HFFc6 (cell line): ENCODE results near the gene ECEL1. TPM values are rescaled to one million over a fixed set of nuclear protein-coding genes. Genes with fewer than 3 reads are reported as not detected.
A peak's percentile ranks its signal among the peaks of the same experiment; 100 is the strongest.

Experiments
- DNase-seq: peaks from one replicate; pipeline ENCODE4 v3.0.0-alpha.2; 2018
- H3K27ac Mint-ChIP-seq: 2 replicates; pipeline ENCODE4 v1.8.0; 2020; ENCODE audit warnings: mild to moderate bottlenecking, mixed read lengths
- H3K27me3 Mint-ChIP-seq: 2 replicates; pipeline ENCODE4 v1.8.0; 2021; ENCODE audit warnings: mild to moderate bottlenecking, moderate library complexity, mixed read lengths; ENCODE audit not compliant: insufficient read depth
- H3K36me3 Mint-ChIP-seq: 2 replicates; pipeline ENCODE4 v1.8.0; 2021; ENCODE audit warnings: low read depth, mixed read lengths
- H3K4me1 Mint-ChIP-seq: 2 replicates; pipeline ENCODE4 v1.8.0; 2020; ENCODE audit warnings: low read depth, mixed read lengths
- H3K4me3 Mint-ChIP-seq: 2 replicates; pipeline ENCODE4 v1.8.0; 2020; ENCODE audit warnings: mild to moderate bottlenecking, moderate library complexity, mixed read lengths
- H3K9me3 Mint-ChIP-seq: 2 replicates; pipeline ENCODE4 v1.8.0; 2020; ENCODE audit warnings: mild to moderate bottlenecking, mixed read lengths
- total RNA-seq, 6 experiments: library from RNA; stranded (reverse); fragmentation: NEBNext Ultra II Directional; extraction: Animal tissue kit (Norgen Biotek cat#: 25700); gene quantifications; 2 replicates in 1 of 6; 3 replicates in 5 of 6; pipeline ENCODE4 v1.2.3, GENCODE V29; 2021
- TF ChIP-seq, protein P1 (sequence below): fragments of 200-600 bp; sonication (generic); IDR thresholded peaks from 2 replicates; pipeline ENCODE4 v1.5.0; 2021; ENCODE audit warnings: antibody characterized with exemption, mild to moderate bottlenecking

ECEL1 gene
- total RNA-seq, 6 experiments from 2014 or later, result not detected

DNA sequence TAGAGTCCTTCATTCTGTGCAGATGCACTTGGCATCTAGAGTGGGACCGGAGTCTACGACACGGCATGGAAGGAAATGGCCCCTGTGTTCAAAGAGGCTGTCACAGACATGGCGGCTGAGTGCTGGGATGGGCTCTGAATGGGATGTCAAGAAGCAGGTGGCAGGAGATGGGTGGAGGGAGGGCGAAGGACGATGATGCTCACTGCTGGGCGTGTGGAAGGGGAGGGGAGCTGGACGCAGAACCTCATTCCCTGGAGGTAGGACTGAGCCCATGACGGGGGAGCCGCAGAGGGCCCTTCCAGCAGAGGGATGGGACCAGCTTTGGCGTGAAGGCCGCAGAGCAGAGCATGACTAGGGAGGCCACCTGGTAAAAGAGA lies 50.5 kb downstream of the ECEL1 start:
- Mint-ChIP-seq H3K36me3 (no peaks in the 10 kb centered on the region), H3K4me3 (no peak overlapping the region), H3K9me3 (no peaks in the 10 kb centered on the region), H3K27me3 (peaks cover 47% of the 10 kb centered on the region), H3K4me1 (no peaks in the 10 kb centered on the region), H3K27ac (no peak overlapping the region)
- TF ChIP-seq, protein P1, sequence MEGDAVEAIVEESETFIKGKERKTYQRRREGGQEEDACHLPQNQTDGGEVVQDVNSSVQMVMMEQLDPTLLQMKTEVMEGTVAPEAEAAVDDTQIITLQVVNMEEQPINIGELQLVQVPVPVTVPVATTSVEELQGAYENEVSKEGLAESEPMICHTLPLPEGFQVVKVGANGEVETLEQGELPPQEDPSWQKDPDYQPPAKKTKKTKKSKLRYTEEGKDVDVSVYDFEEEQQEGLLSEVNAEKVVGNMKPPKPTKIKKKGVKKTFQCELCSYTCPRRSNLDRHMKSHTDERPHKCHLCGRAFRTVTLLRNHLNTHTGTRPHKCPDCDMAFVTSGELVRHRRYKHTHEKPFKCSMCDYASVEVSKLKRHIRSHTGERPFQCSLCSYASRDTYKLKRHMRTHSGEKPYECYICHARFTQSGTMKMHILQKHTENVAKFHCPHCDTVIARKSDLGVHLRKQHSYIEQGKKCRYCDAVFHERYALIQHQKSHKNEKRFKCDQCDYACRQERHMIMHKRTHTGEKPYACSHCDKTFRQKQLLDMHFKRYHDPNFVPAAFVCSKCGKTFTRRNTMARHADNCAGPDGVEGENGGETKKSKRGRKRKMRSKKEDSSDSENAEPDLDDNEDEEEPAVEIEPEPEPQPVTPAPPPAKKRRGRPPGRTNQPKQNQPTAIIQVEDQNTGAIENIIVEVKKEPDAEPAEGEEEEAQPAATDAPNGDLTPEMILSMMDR, result no peak
- DNase-seq, result no peak

DNA sequence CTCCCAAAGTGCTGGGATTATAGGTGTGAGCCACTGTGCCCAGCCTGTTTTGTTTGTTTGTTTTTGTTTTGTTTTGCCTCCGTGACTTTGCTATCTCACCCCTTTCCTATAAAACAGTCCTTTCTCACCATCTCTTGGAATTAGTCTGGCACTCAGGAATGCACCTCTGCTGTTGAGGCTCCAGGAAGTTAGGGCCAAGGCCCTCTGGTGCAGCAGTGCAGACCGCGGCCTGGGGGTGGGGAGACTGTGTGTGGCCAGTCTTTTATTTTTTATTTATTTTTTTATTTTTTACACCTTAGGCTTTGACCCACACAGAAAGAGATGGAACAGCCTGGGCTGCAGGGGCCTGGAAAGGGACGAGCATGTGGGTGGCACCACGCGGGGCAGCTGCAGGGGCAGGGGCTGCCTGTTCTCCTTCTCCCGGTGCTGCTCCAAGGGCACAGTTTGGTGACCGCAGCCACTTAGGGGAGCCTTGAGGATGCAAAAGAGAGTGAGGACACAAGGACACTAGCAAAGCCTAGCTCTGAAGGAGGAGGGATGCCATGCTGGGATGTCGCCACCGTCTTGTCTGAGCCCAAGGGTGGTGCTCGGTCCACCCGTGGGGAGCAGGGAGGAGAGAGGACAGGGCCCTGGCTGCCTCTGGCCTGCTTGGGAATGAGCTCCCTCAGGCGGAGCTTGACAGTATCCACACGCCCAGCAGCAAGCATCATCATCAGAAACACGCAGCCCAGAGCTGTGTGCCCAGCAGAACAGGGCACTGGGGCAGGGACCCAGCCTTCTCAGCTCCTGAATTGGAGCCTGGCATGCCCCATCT lies 51.0 kb downstream of the ECEL1 start:
- no peaks in the 10 kb centered on the region for H3K4me1 Mint-ChIP-seq
- H3K27ac Mint-ChIP-seq, result no peak overlapping the region
- TF ChIP-seq, protein P1, result peak; percentile 9; the same call in 1 of the 2 replicates

DNA sequence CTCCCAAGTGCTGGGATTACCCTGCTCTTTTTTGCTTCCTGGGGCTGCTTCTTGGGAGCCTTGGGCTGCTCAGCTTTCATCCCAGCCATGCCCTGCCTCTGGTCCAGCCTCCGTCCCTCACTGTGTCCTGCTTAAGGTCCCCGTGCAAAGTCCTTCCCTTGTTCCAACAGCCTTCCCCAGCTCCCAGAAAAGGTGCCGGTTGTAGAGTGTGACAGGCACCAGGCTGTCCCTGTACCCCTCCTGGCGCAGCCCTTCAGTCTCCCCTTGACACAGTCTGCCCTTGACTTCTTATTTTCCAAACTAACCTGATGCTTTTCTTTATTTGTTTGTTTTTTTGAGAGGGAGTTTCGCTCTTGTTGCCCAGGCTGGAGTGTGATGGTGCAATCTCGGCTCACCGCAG lies 51.8 kb downstream of the ECEL1 start:
- Mint-ChIP-seq H3K4me1 (no peaks in the 10 kb centered on the region), H3K9me3 (no peaks in the 10 kb centered on the region), H3K4me3 (no peak overlapping the region), H3K27me3 (peaks cover 38% of the 10 kb centered on the region), H3K27ac (no peak overlapping the region), H3K36me3 (no peaks in the 10 kb centered on the region)
- no peak for DNase-seq
- TF ChIP-seq, protein P1, result no peak

More for the DNA sequence above, 51.0 kb downstream of the ECEL1 start:
- H3K4me3 Mint-ChIP-seq, result no peak overlapping the region
- no peaks in the 10 kb centered on the region for H3K9me3 Mint-ChIP-seq
- no peak for DNase-seq
- no peaks in the 10 kb centered on the region for H3K36me3 Mint-ChIP-seq
- peaks cover 44% of the 10 kb centered on the region for H3K27me3 Mint-ChIP-seq

DNA sequence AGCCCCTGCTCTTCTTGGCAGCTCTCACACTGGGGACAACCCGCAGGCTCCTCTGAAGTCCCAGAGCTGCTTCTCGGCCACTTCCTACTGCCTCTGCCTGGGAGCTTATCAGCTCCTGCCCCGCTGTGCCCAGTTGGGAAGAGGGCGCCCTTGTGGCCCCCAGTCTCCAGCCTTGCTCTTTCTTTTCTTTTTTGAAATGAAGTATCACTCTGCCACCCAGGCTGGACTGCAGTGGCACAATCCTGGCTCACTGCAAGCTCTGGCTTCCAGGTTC lies 52.3 kb downstream of the ECEL1 start:
- H3K27ac Mint-ChIP-seq, result no peak overlapping the region
- TF ChIP-seq, protein P1, result no peak
- H3K27me3 Mint-ChIP-seq, result peaks cover 33% of the 10 kb centered on the region
- no peaks in the 10 kb centered on the region for H3K4me1 Mint-ChIP-seq
- H3K4me3 Mint-ChIP-seq, result no peak overlapping the region
- H3K9me3 Mint-ChIP-seq, result no peaks in the 10 kb centered on the region
- no peaks in the 10 kb centered on the region for H3K36me3 Mint-ChIP-seq
- DNase-seq, result no peak

DNA sequence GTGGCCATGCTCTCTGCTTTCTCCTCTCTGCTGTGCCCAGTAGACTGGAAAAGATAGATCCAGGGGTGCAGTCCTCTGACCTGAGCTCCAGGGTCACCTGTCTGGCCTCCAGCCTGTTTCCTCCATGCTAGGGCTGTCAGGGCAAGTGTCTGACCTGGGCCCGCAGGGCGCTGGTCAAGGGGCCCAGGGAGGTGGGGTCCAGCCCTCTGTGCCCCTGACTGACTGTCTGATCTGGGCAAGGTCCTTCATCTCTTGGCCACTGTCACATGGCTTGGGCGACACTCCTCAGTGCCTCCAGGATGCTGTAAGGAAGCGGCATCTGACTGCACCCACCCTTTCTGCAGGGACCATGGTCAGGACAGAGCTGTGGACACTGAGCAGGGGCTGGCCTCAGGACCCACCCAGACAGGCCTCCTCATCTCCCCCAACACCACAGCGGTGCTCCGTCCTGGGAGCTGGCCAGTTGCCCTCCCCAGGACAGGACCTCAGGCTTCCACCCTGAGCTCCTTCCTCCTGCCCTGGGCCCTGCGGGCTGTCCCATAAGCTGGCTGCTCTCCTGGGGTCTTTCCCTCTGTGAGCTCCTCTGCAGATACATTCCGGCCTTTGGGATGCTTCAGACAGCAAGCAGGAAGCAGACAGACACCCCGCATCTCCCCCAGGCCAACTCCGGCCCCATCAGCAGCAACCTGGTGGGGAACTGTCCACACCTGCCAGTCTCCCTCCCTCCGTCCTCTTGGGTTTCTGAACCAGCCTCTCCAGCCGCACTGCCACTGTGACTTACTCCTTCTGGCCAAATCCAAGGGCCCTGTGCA lies 52.9 kb downstream of the ECEL1 start:
- Mint-ChIP-seq H3K4me1 (no peaks in the 10 kb centered on the region), H3K27ac (no peak overlapping the region), H3K9me3 (no peaks in the 10 kb centered on the region), H3K27me3 (peaks cover 32% of the 10 kb centered on the region), H3K4me3 (no peak overlapping the region), H3K36me3 (no peaks in the 10 kb centered on the region)
- DNase-seq, result no peak
- TF ChIP-seq, protein P1, result no peak
